Measurements from ENCODE around the gene DYNLT3. TPM values are rescaled to one million over a fixed set of nuclear protein-coding genes. Genes with fewer than 3 reads are reported as not detected.

Gene DYNLT3
- total RNA-seq, 4 donors from 2014 or later = 10.5 to 16.9 (median 11.1) TPM

DNA sequence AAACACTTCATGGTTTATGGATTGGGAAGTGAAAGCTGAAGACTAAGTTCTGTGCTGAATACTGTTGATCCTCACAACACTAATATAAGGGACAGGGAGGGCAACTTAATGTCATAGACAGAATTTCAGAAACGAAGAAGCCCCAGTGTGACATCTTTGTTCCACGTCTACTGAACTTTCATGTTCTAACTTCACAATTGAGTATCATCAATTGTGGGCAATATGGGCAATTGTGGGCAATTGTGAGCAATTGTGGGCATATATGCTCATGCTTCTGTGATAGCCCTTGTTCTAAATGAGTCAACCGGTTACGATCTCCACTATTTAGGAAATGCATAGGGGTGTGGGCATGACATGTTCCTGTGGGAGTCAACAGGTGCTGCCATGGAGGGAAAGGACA, 33.8 kb downstream of the DYNLT3 start:
- TF ChIP-seq POLR2A (IDR thresholded peaks at IDR 0.05) (no peak), POLR2AphosphoS5 (IDR thresholded peaks at IDR 0.05) (no peak), EP300 (IDR thresholded peaks at IDR 0.05) (no peak)
- TF ChIP-seq, protein P1, sequence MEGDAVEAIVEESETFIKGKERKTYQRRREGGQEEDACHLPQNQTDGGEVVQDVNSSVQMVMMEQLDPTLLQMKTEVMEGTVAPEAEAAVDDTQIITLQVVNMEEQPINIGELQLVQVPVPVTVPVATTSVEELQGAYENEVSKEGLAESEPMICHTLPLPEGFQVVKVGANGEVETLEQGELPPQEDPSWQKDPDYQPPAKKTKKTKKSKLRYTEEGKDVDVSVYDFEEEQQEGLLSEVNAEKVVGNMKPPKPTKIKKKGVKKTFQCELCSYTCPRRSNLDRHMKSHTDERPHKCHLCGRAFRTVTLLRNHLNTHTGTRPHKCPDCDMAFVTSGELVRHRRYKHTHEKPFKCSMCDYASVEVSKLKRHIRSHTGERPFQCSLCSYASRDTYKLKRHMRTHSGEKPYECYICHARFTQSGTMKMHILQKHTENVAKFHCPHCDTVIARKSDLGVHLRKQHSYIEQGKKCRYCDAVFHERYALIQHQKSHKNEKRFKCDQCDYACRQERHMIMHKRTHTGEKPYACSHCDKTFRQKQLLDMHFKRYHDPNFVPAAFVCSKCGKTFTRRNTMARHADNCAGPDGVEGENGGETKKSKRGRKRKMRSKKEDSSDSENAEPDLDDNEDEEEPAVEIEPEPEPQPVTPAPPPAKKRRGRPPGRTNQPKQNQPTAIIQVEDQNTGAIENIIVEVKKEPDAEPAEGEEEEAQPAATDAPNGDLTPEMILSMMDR (IDR thresholded peaks at IDR 0.05) = no peak
- Histone ChIP-seq H3K9me3 (no peaks in the 10 kb centered on the region), H3K36me3 (no peaks in the 10 kb centered on the region), H3K4me1 (no peaks in the 10 kb centered on the region), H3K27me3 (no peaks in the 10 kb centered on the region), H3K4me3 (no peak overlapping the region), H3K27ac (no peak overlapping the region)
- 75% methylated on average over 4 of the region's 4 CpGs for WGBS
- no peak for DNase-seq (ENCODE audit: low spot score in 2 of 2)

DNA sequence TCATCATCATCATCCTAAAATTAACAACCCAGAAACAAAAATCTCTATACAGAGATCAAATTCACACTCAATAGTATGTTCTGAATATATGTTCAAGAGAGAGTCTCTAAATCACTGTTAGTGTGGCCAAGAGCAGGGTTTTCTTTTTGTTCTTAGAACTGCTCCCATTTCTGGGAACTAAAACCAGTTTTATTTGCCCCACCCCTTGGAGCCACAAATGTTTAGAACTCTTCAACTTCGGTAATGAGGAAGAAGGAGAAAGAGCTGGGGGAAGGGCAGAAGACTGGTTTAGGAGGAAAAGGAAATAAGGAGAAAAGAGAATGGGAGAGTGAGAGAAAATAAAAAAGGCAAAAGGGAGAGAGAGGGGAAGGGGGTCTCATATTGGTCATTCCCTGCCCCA, 35.3 kb downstream of the DYNLT3 start:
- WGBS = 19% methylated on average over 1 of the region's 1 CpG
- no peak overlapping the region for H3K27ac ChIP-seq
- no peak for DNase-seq (ENCODE audit: low spot score in 2 of 2)

DNA sequence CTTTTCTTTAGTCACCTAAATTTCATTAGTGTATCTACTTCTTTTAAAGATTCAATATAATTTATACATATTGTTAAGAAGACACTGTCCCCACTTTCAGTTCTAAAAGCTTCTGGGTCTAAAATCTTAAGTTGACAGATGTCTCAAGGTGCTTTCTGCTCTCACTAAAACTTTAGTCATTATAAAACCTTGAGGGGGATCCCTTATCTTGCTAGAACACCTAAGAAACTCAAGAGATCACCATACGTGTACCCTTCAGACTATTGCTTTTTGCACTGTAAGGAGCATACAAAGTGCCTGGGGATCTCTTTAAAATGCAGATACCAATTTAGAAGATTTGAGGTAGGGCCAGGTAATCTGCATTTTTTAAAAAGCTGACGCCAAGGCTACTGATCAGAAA, 37.4 kb downstream of the DYNLT3 start:
- no peaks in the 10 kb centered on the region for H3K27me3 ChIP-seq
- no peaks in the 10 kb centered on the region for H3K36me3 ChIP-seq
- no peak for DNase-seq (ENCODE audit: low spot score in 2 of 2)
- WGBS = 72% methylated on average over 2 of the region's 2 CpGs
- TF ChIP-seq EP300 (IDR thresholded peaks at IDR 0.05) (no peak), POLR2AphosphoS5 (IDR thresholded peaks at IDR 0.05) (no peak), POLR2A (IDR thresholded peaks at IDR 0.05) (no peak)
- TF ChIP-seq, protein P1 (IDR thresholded peaks at IDR 0.05) = no peak
- H3K4me3 ChIP-seq = no peak overlapping the region
- no peaks in the 10 kb centered on the region for H3K4me1 ChIP-seq
- H3K9me3 ChIP-seq = no peaks in the 10 kb centered on the region
- no peak overlapping the region for H3K27ac ChIP-seq

More for the DNA sequence above, 35.3 kb downstream of the DYNLT3 start:
- TF ChIP-seq EP300 (IDR thresholded peaks at IDR 0.05) (no peak), POLR2AphosphoS5 (IDR thresholded peaks at IDR 0.05) (no peak)
- TF ChIP-seq, protein P1 (IDR thresholded peaks at IDR 0.05) = no peak
- Histone ChIP-seq H3K4me3 (no peak overlapping the region), H3K4me1 (no peaks in the 10 kb centered on the region), H3K9me3 (no peaks in the 10 kb centered on the region), H3K36me3 (no peaks in the 10 kb centered on the region), H3K27me3 (no peaks in the 10 kb centered on the region)

DNA sequence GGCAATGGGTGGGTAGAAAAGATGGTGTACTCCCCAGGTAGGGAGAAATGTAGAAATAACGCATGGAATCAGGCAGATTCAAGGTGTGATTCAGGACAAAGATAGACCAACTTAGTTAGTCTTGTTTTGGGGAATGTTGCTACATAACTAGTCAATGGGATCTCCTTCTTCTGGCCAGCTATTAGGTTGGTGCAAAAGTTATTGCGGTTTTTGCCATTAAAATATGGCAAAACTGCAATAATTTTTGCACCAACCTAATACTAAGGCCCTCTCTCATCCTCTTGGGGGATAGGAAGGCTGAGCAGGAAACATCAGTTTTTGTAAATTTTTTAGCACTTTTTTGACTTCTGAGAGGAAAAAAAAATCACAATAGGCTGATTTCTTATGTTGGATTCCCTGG, 44.3 kb downstream of the DYNLT3 start:
- no peaks in the 10 kb centered on the region for H3K27me3 ChIP-seq
- H3K36me3 ChIP-seq = no peaks in the 10 kb centered on the region
- no peak overlapping the region for H3K27ac ChIP-seq
- WGBS = 64% methylated on average over 2 of the region's 2 CpGs
- no peaks in the 10 kb centered on the region for H3K4me1 ChIP-seq
- no peaks in the 10 kb centered on the region for H3K9me3 ChIP-seq
- DNase-seq (ENCODE audit: low spot score in 2 of 2) = no peak
- TF ChIP-seq, protein P1 (IDR thresholded peaks at IDR 0.05) = no peak
- no peak for TF ChIP-seq POLR2A (IDR thresholded peaks at IDR 0.05)
- no peak for TF ChIP-seq EP300 (IDR thresholded peaks at IDR 0.05)
- no peak for TF ChIP-seq POLR2AphosphoS5 (IDR thresholded peaks at IDR 0.05)
- H3K4me3 ChIP-seq = no peak overlapping the region

DNA sequence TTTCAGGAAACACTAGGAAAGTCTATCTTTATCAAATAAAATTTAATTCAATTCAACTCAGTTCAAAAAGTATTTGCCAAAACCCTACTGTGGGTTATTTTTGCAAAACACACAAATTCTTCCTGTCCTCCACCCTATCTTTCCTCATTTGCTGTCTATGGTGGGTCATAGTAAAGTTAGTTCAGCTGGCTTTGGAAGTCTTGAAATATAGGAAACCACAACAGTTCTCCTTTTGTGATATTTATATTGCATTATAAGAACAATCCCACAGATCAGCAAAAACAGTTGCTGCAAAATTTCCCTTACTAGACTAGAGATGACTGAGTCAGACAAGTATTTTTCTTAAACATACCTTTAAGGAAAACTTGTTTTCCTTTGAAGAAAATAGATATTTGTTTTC, 45.3 kb downstream of the DYNLT3 start:
- Histone ChIP-seq H3K4me3 (no peak overlapping the region), H3K36me3 (no peaks in the 10 kb centered on the region), H3K27ac (no peak overlapping the region), H3K27me3 (no peaks in the 10 kb centered on the region), H3K9me3 (no peaks in the 10 kb centered on the region), H3K4me1 (no peaks in the 10 kb centered on the region)
- DNase-seq (ENCODE audit: low spot score in 2 of 2) = no peak
- TF ChIP-seq POLR2A (IDR thresholded peaks at IDR 0.05) (no peak), POLR2AphosphoS5 (IDR thresholded peaks at IDR 0.05) (no peak), EP300 (IDR thresholded peaks at IDR 0.05) (no peak)
- TF ChIP-seq, protein P1 (IDR thresholded peaks at IDR 0.05) = no peak

Measured in suprapubic skin (tissue), 4 donors.